Naive thymus-derived CD4-positive, alpha-beta T cell (primary cell): ENCODE measurements around the gene PARG. TPM values are rescaled to one million over a fixed set of nuclear protein-coding genes. Genes with fewer than 3 reads are reported as not detected.
"Not testable (repeated sequence)": the region's sequence is repeated elsewhere in the genome, so short reads cannot be mapped to it uniquely, and the experiment has no call there.

ENCODE experiments used
- ATAC-seq: fragments of 150-1000 bp; cut with Tn5 transposase; 2 replicates; pipeline ENCODE4 v1.10.0; 2021; ENCODE audit warnings: mild to moderate bottlenecking, moderate library complexity
- CTCF ChIA-PET: fragments of 350-600 bp; sonication (Branson Sonifier 250); formaldehyde crosslinking; loops from one replicate; lab custom pipeline; 2021; ENCODE audit warnings: antibody characterized with exemption; lab: Charles Lee
- POLR2A ChIA-PET: fragments of 350-600 bp; sonication (Branson Sonifier 250); formaldehyde crosslinking; loops from one replicate; lab custom pipeline; 2021; ENCODE audit warnings: antibody characterized with exemption, inconsistent platforms; lab: Charles Lee
- DNase-seq, 9 donors: peaks; one replicate each; pipeline versions ENCODE4 v3.0.0 to v3.0.0-alpha.2; 2020 to 2022; ENCODE audit warnings: mixed read lengths in 1 of 9
- H3K27ac ChIP-seq: one replicate; pipeline ENCODE4 v1.7.0; 2013; ENCODE audit warnings: mild to moderate bottlenecking, low read depth, low read length, moderate library complexity
- H3K27me3 ChIP-seq, 2 donors: one replicate each; pipeline ENCODE4 v1.7.0; 2013; ENCODE audit warnings: low read length in 2 of 2, mild to moderate bottlenecking in 2 of 2, moderate library complexity in 2 of 2; ENCODE audit not compliant: control insufficient read depth in 2 of 2, insufficient read depth in 2 of 2
- H3K36me3 ChIP-seq, 3 experiments: 1 replicate in 2 of 3; 2 replicates in 1 of 3; pipeline ENCODE4 v1.7.0; 2013; ENCODE audit warnings: low read length in 3 of 3, mild to moderate bottlenecking in 3 of 3, moderate library complexity in 1 of 3; ENCODE audit not compliant: insufficient read depth in 3 of 3, control insufficient read depth in 2 of 3
- H3K4me1 ChIP-seq, 2 donors: one replicate each; pipeline ENCODE4 v1.7.0; 2013; ENCODE audit warnings: low read length in 2 of 2, mild to moderate bottlenecking in 2 of 2, moderate library complexity in 1 of 2; ENCODE audit not compliant: control insufficient read depth in 2 of 2, insufficient read depth in 2 of 2
- H3K4me3 ChIP-seq: 2 replicates; pipeline ENCODE4 v1.7.0; 2013; ENCODE audit warnings: mild to moderate bottlenecking, low read length
- H3K9me3 ChIP-seq, 3 experiments: 1 replicate in 2 of 3; 2 replicates in 1 of 3; pipeline ENCODE4 v1.7.0; 2013; ENCODE audit warnings: low read length in 3 of 3; ENCODE audit not compliant: control insufficient read depth in 2 of 3
- H3K27ac Mint-ChIP-seq, 9 donors: one replicate each; pipeline ENCODE4 v1.8.0; 2020 to 2022; ENCODE audit warnings: mixed read lengths in 9 of 9, mild to moderate bottlenecking in 8 of 9, moderate library complexity in 5 of 9, inconsistent platforms in 2 of 9
- H3K27me3 Mint-ChIP-seq, 5 donors: one replicate each; pipeline ENCODE4 v1.8.0; 2021 to 2022; ENCODE audit warnings: mixed read lengths in 5 of 5, mild to moderate bottlenecking in 1 of 5
- H3K36me3 Mint-ChIP-seq, 5 donors: one replicate each; pipeline ENCODE4 v1.8.0; 2020 to 2022; ENCODE audit warnings: mixed read lengths in 5 of 5, mild to moderate bottlenecking in 3 of 5, inconsistent platforms in 1 of 5
- H3K4me1 Mint-ChIP-seq, 7 donors: one replicate each; pipeline ENCODE4 v1.8.0; 2020 to 2022; ENCODE audit warnings: mixed read lengths in 7 of 7, mild to moderate bottlenecking in 3 of 7, inconsistent platforms in 1 of 7
- H3K4me3 Mint-ChIP-seq, 10 donors: one replicate each; pipeline ENCODE4 v1.8.0; 2020 to 2022; ENCODE audit warnings: mild to moderate bottlenecking in 10 of 10, mixed read lengths in 10 of 10, moderate library complexity in 6 of 10, inconsistent platforms in 2 of 10
- H3K9me3 Mint-ChIP-seq, 11 donors: one replicate each; pipeline ENCODE4 v1.8.0; 2020 to 2022; ENCODE audit warnings: mixed read lengths in 11 of 11, mild to moderate bottlenecking in 4 of 11, inconsistent platforms in 1 of 11, moderate library complexity in 1 of 11
- intact Hi-C, 2 donors: fragments of 100-400 bp; cut with micrococcal nuclease; formaldehyde crosslinking; loops; one replicate each; pipeline ENCODE4 v1.15.1; 2023
- polyA plus RNA-seq, 2 donors: library from polyadenylated mRNA; unstranded; fragments of 300-500 nt; fragmentation: Illumina TruSeq; gene quantifications; one replicate each; pipeline ENCODE4 v1.2.3, GENCODE V29; 2021
- total RNA-seq, 6 experiments: library from RNA in 5 of 6; stranded (reverse) in 5 of 6; gene quantifications; 1 replicate in 5 of 6; 2 replicates in 1 of 6; pipeline ENCODE4 v1.2.3 and lab custom pipeline; 2021 to 2026

PARG gene
- total and polyA plus RNA-seq, 7 experiments from 2014 or later, result 11.4 to 48.2 (median 33.9) TPM

- peaks cover 6 to 18% (median 11%) of the 10 kb centered on the region in 5 donors for H3K36me3 Mint-ChIP-seq
- POLR2A ChIA-PET, H3K36me3 ChIP-seq, H3K9me3 Mint-ChIP-seq, intact Hi-C loops, ATAC-seq, DNase-seq, H3K4me3 Mint-ChIP-seq, CTCF ChIA-PET, H3K27me3 ChIP-seq, H3K27ac ChIP-seq, H3K4me3 ChIP-seq, H3K27me3 Mint-ChIP-seq, H3K4me1 ChIP-seq, H3K9me3 ChIP-seq, H3K4me1 Mint-ChIP-seq, H3K27ac Mint-ChIP-seq: not testable (repeated sequence)
Measured at GRCh38 chr10:49908290-49909080, 33.3 kb downstream of the PARG start.

- intact Hi-C loops, H3K4me1 ChIP-seq, H3K4me3 ChIP-seq, DNase-seq, CTCF ChIA-PET, H3K27me3 ChIP-seq, POLR2A ChIA-PET, ATAC-seq, H3K27me3 Mint-ChIP-seq, H3K36me3 ChIP-seq, H3K9me3 ChIP-seq, H3K27ac ChIP-seq, H3K9me3 Mint-ChIP-seq, H3K4me1 Mint-ChIP-seq, H3K4me3 Mint-ChIP-seq: not testable (repeated sequence)
- H3K27ac Mint-ChIP-seq, result peak overlapping the region in 1 of 9 donors; percentile 73
- H3K36me3 Mint-ChIP-seq, result peaks cover 6 to 32% (median 14%) of the 10 kb centered on the region in 5 donors
Measured at GRCh38 chr10:49903829-49904228, 38.0 kb downstream of the PARG start.

GRCh38 chr10:49900406-49900805 lies 41.4 kb downstream of the PARG start:
- H3K27me3 Mint-ChIP-seq, H3K9me3 ChIP-seq, H3K27me3 ChIP-seq, DNase-seq, H3K9me3 Mint-ChIP-seq, POLR2A ChIA-PET, intact Hi-C loops, H3K36me3 ChIP-seq, H3K27ac ChIP-seq, H3K4me1 Mint-ChIP-seq, ATAC-seq, H3K4me1 ChIP-seq, H3K4me3 Mint-ChIP-seq, CTCF ChIA-PET, H3K4me3 ChIP-seq, H3K27ac Mint-ChIP-seq: not testable (repeated sequence)
- H3K36me3 Mint-ChIP-seq, result peaks cover 6 to 34% (median 18%) of the 10 kb centered on the region in 5 donors

GRCh38 chr10:49899999-49900398 lies 41.8 kb downstream of the PARG start:
- H3K4me3 ChIP-seq, DNase-seq, CTCF ChIA-PET, H3K4me1 ChIP-seq, H3K4me3 Mint-ChIP-seq, H3K4me1 Mint-ChIP-seq, H3K9me3 ChIP-seq, ATAC-seq, intact Hi-C loops, H3K27ac ChIP-seq, H3K36me3 ChIP-seq, H3K27ac Mint-ChIP-seq, H3K9me3 Mint-ChIP-seq, POLR2A ChIA-PET, H3K27me3 Mint-ChIP-seq, H3K27me3 ChIP-seq: not testable (repeated sequence)
- peaks cover 6 to 34% (median 18%) of the 10 kb centered on the region in 5 donors for H3K36me3 Mint-ChIP-seq

- CTCF ChIA-PET, H3K27me3 Mint-ChIP-seq, H3K27me3 ChIP-seq, H3K4me3 ChIP-seq, H3K27ac ChIP-seq, H3K4me3 Mint-ChIP-seq, H3K9me3 Mint-ChIP-seq, ATAC-seq, POLR2A ChIA-PET, H3K9me3 ChIP-seq, DNase-seq, intact Hi-C loops, H3K4me1 ChIP-seq, H3K27ac Mint-ChIP-seq, H3K36me3 ChIP-seq: not testable (repeated sequence)
- H3K4me1 Mint-ChIP-seq, result peaks cover 0 to 10% (median 4%) of the 10 kb centered on the region in 7 donors
- peaks cover 0 to 17% (median 12%) of the 10 kb centered on the region in 5 donors for H3K36me3 Mint-ChIP-seq
Measured at GRCh38 chr10:49890025-49890424, 51.8 kb downstream of the PARG start.

- H3K9me3 Mint-ChIP-seq, POLR2A ChIA-PET, H3K27ac Mint-ChIP-seq, intact Hi-C loops, H3K36me3 ChIP-seq, H3K9me3 ChIP-seq, H3K27me3 ChIP-seq, H3K4me3 Mint-ChIP-seq, H3K4me1 ChIP-seq, H3K4me3 ChIP-seq, ATAC-seq, CTCF ChIA-PET, H3K27me3 Mint-ChIP-seq, H3K27ac ChIP-seq, DNase-seq: not testable (repeated sequence)
- Mint-ChIP-seq H3K36me3 (peaks cover 0 to 19% (median 12%) of the 10 kb centered on the region in 5 donors), H3K4me1 (peaks cover 0 to 10% (median 4%) of the 10 kb centered on the region in 7 donors)
Measured at GRCh38 chr10:49884739-49885331, 57.0 kb downstream of the PARG start.

GRCh38 chr10:49883852-49884251 lies 58.0 kb downstream of the PARG start:
- peaks cover 0 to 10% (median 4%) of the 10 kb centered on the region in 7 donors for H3K4me1 Mint-ChIP-seq
- H3K27me3 ChIP-seq, DNase-seq, H3K27me3 Mint-ChIP-seq, H3K4me3 Mint-ChIP-seq, H3K9me3 Mint-ChIP-seq, H3K4me1 ChIP-seq, H3K4me3 ChIP-seq, H3K9me3 ChIP-seq, H3K36me3 ChIP-seq, H3K27ac ChIP-seq, intact Hi-C loops, ATAC-seq, CTCF ChIA-PET, H3K27ac Mint-ChIP-seq, POLR2A ChIA-PET: not testable (repeated sequence)
- peaks cover 0 to 17% (median 10%) of the 10 kb centered on the region in 5 donors for H3K36me3 Mint-ChIP-seq
